GM06990 (cell line): ENCODE results near the gene POU2F2.

Experiments
- DNase-seq: peaks from one replicate; pipeline ENCODE4 v3.0.0-alpha.2; 2011; ENCODE audit not compliant: insufficient read length; ENCODE audit errors: extremely low read depth
- H3K27me3 ChIP-seq: replicated peaks from 2 replicates; pipeline ENCODE4 v1.6.0; 2011; ENCODE audit warnings: low read length; ENCODE audit not compliant: control insufficient read depth, insufficient read depth
- H3K36me3 ChIP-seq: 2 replicates; pipeline ENCODE4 v1.5.1; 2011; ENCODE audit warnings: low read length; ENCODE audit not compliant: control insufficient read depth, insufficient read depth
- H3K4me3 ChIP-seq: replicated peaks from 2 replicates; pipeline ENCODE4 v1.5.1; 2011; ENCODE audit warnings: low read depth, mild to moderate bottlenecking, control low read depth, low read length
- TF ChIP-seq, protein P1 (sequence below): IDR thresholded peaks from 2 replicates; pipeline ENCODE4 v1.5.1; 2011; ENCODE audit warnings: low read length, control low read depth, mild to moderate bottlenecking, inconsistent platforms; ENCODE audit not compliant: insufficient read depth, poor library complexity, severe bottlenecking

The POU2F2 gene

DNA sequence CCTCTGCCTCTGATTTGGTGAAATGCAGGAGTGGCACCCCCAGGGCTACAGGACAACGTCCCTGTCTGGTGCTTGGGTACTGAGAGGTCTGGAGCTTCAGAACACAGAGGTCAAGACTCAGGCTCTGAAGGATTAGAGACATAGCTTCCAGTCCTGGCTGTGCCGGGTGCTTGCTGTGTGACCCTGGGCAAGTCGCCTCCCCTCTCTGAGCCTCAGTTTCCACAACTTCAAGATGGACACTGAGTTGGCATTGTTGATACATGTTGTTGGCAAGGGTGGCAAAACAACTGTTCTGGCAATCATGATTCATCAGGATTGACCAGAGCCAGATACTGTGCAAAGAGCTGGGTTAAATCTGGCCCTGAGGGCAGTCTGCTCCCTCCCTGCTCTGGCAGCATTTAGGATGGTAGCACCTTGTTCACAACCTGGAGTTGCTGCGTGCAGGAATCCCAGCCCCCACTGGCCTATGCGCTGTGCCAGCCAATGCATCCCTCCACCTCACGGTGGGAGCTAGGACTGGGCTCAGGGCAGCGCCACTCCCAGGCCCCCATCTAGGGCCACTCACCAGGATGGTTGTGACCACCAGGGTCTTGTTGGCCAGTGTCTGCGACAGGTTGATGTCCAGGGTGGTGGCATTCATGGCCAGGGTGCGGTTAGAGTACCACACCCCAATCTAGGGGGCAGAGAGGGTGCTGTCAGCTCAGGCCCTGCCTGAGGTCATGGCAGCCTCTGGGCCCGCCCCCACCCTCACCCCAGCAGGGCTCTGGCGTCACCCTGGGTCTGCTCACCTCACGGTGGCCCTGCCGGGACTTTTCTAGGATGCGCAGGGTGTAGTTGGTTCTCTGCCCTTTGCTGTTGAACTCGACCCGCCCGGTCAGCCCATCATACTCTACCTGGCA is 79.0 kb downstream of the POU2F2 start:
- Histone ChIP-seq H3K27me3 (no peaks in the 10 kb centered on the region; the same call in 1 of the 2 replicates), H3K4me3 (no peak overlapping the region), H3K36me3 (no peaks in the 10 kb centered on the region)
- no peak for DNase-seq
- TF ChIP-seq, protein P1, sequence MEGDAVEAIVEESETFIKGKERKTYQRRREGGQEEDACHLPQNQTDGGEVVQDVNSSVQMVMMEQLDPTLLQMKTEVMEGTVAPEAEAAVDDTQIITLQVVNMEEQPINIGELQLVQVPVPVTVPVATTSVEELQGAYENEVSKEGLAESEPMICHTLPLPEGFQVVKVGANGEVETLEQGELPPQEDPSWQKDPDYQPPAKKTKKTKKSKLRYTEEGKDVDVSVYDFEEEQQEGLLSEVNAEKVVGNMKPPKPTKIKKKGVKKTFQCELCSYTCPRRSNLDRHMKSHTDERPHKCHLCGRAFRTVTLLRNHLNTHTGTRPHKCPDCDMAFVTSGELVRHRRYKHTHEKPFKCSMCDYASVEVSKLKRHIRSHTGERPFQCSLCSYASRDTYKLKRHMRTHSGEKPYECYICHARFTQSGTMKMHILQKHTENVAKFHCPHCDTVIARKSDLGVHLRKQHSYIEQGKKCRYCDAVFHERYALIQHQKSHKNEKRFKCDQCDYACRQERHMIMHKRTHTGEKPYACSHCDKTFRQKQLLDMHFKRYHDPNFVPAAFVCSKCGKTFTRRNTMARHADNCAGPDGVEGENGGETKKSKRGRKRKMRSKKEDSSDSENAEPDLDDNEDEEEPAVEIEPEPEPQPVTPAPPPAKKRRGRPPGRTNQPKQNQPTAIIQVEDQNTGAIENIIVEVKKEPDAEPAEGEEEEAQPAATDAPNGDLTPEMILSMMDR: no peak

GRCh38 chr19:42052241-42052863 is 79.9 kb downstream of the POU2F2 start:
- no peak overlapping the region for H3K4me3 ChIP-seq
- DNase-seq: no peak
- TF ChIP-seq, protein P1: no peak
- no peaks in the 10 kb centered on the region; the same call in 1 of the 2 replicates for H3K27me3 ChIP-seq
- no peaks in the 10 kb centered on the region for H3K36me3 ChIP-seq

GRCh38 chr19:42051166-42052115 is 80.8 kb downstream of the POU2F2 start:
- TF ChIP-seq, protein P1: no peak
- Histone ChIP-seq H3K27me3 (no peaks in the 10 kb centered on the region; the same call in none of the 2 replicates), H3K36me3 (no peaks in the 10 kb centered on the region), H3K4me3 (no peak overlapping the region)
- no peak for DNase-seq

DNA sequence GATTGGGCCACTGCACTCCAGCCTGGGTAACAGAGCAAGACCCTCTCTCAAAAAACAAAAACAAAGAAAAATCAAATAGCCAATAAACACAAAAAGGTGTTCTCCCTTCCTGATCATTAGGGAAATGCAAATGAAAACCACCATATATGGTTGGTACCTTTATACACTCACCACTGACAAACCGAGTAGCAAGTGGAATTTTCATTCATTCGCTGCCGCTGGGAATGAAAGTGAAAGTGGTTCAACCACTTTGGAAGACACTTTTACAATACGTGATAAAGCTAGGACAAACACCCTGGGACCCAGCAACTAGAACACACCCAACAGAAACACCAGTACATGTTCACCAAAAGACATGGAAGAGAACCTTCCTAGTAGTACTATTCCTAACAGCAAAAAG is 83.3 kb downstream of the POU2F2 start:
- Histone ChIP-seq H3K36me3 (no peaks in the 10 kb centered on the region), H3K4me3 (no peak overlapping the region), H3K27me3 (no peaks in the 10 kb centered on the region; the same call in none of the 2 replicates)
- no peak for DNase-seq
- TF ChIP-seq, protein P1: no peak

- H3K27me3 ChIP-seq: no peaks in the 10 kb centered on the region; the same call in 1 of the 2 replicates
- H3K36me3 ChIP-seq: no peaks in the 10 kb centered on the region
- no peak overlapping the region for H3K4me3 ChIP-seq
- no peak for DNase-seq
- TF ChIP-seq, protein P1: no peak
These were observed 86.7 kb downstream of the POU2F2 start for GRCh38 chr19:42045575-42045974.
